ENCODE results near the gene SSBP3. TPM values are rescaled to one million over a fixed set of nuclear protein-coding genes. Genes with fewer than 3 reads are reported as not detected.

SSBP3 gene
- total RNA-seq, 2 experiments from 2014 or later = 44.4 to 49.6 TPM

- CTCF ChIA-PET = no interaction called here
- Mint-ChIP-seq H3K4me1 (ENCODE audit: low read depth) (peaks cover 33% of the 10 kb centered on the region), H3K4me3 (no peak overlapping the region), H3K27ac (no peak overlapping the region), H3K36me3 (peaks cover 24% of the 10 kb centered on the region), H3K27me3 (no peaks in the 10 kb centered on the region), H3K9me3 (no peaks in the 10 kb centered on the region)
- intact Hi-C loops (cut with micrococcal nuclease) = no loop called here
- no peak for DNase-seq
- POLR2A ChIA-PET = no interaction called here
Measured at GRCh38 chr1:54225986-54226559, 180.1 kb downstream of the SSBP3 start.

GRCh38 chr1:54225378-54225777 lies 180.8 kb downstream of the SSBP3 start:
- Mint-ChIP-seq H3K4me1 (ENCODE audit: low read depth) (peaks cover 26% of the 10 kb centered on the region), H3K27ac (no peak overlapping the region), H3K36me3 (peaks cover 24% of the 10 kb centered on the region), H3K9me3 (no peaks in the 10 kb centered on the region), H3K4me3 (no peak overlapping the region), H3K27me3 (no peaks in the 10 kb centered on the region)
- no peak for DNase-seq
- POLR2A ChIA-PET = no interaction called here
- intact Hi-C loops (cut with micrococcal nuclease) = no loop called here
- CTCF ChIA-PET = no interaction called here

- H3K4me1 Mint-ChIP-seq (ENCODE audit: low read depth) = peaks cover 16% of the 10 kb centered on the region
- POLR2A ChIA-PET = no interaction called here
- H3K27me3 Mint-ChIP-seq = no peaks in the 10 kb centered on the region
- no peak for DNase-seq
- H3K4me3 Mint-ChIP-seq = no peak overlapping the region
- intact Hi-C loops (cut with micrococcal nuclease) = no loop called here
- CTCF ChIA-PET = no interaction called here
- H3K36me3 Mint-ChIP-seq = peaks cover 27% of the 10 kb centered on the region
- H3K27ac Mint-ChIP-seq = no peak overlapping the region
- H3K9me3 Mint-ChIP-seq = no peaks in the 10 kb centered on the region
Measured at GRCh38 chr1:54224233-54224632, 182.0 kb downstream of the SSBP3 start.

GRCh38 chr1:54223441-54224202 lies 182.6 kb downstream of the SSBP3 start:
- Mint-ChIP-seq H3K4me1 (ENCODE audit: low read depth) (peaks cover 12% of the 10 kb centered on the region), H3K36me3 (peaks cover 27% of the 10 kb centered on the region)

GRCh38 chr1:54222711-54223110 lies 183.5 kb downstream of the SSBP3 start:
- ChIA-PET POLR2A (no interaction called here), CTCF (interaction anchor here (1.7 kb wide), 1 partner anchor 267 kb away, joined by 5 read pairs; no protein-coding TSS in a partner anchor)
- Mint-ChIP-seq H3K27me3 (no peaks in the 10 kb centered on the region), H3K4me1 (ENCODE audit: low read depth) (peaks cover 7% of the 10 kb centered on the region), H3K36me3 (peaks cover 27% of the 10 kb centered on the region), H3K4me3 (no peak overlapping the region), H3K9me3 (no peaks in the 10 kb centered on the region), H3K27ac (no peak overlapping the region)
- intact Hi-C loops (cut with micrococcal nuclease) = no loop called here
- no peak for DNase-seq

More at GRCh38 chr1:54223441-54224202, 182.6 kb downstream of the SSBP3 start:
- no peaks in the 10 kb centered on the region for H3K27me3 Mint-ChIP-seq
- ChIA-PET POLR2A (no interaction called here), CTCF (no interaction called here)
- no peak overlapping the region for H3K4me3 Mint-ChIP-seq
- intact Hi-C loops (cut with micrococcal nuclease) = no loop called here
- no peak overlapping the region for H3K27ac Mint-ChIP-seq
- no peak for DNase-seq
- no peaks in the 10 kb centered on the region for H3K9me3 Mint-ChIP-seq

- no peak overlapping the region for H3K4me3 Mint-ChIP-seq
- POLR2A ChIA-PET = no interaction called here
- no peak for DNase-seq
- peaks cover 2% of the 10 kb centered on the region for H3K4me1 Mint-ChIP-seq (ENCODE audit: low read depth)
- H3K27me3 Mint-ChIP-seq = no peaks in the 10 kb centered on the region
- CTCF ChIA-PET = interaction anchor here (1.7 kb wide), 1 partner anchor 268 kb away, joined by 5 read pairs; no protein-coding TSS in a partner anchor
- H3K27ac Mint-ChIP-seq = no peak overlapping the region
- peaks cover 32% of the 10 kb centered on the region for H3K36me3 Mint-ChIP-seq
- intact Hi-C loops (cut with micrococcal nuclease) = no loop called here
- H3K9me3 Mint-ChIP-seq = no peaks in the 10 kb centered on the region
Measured at GRCh38 chr1:54221867-54222484, 184.2 kb downstream of the SSBP3 start.

GRCh38 chr1:54221113-54221834 lies 184.9 kb downstream of the SSBP3 start:
- intact Hi-C loops (cut with micrococcal nuclease) = no loop called here
- ChIA-PET CTCF (interaction anchor here (1.7 kb wide), 1 partner anchor 268 kb away, joined by 5 read pairs; no protein-coding TSS in a partner anchor), POLR2A (no interaction called here)
- H3K27me3 Mint-ChIP-seq = no peaks in the 10 kb centered on the region
- peak overlapping the region; percentile 10 for H3K27ac Mint-ChIP-seq
- DNase-seq = no peak
- peaks cover 37% of the 10 kb centered on the region for H3K36me3 Mint-ChIP-seq
- no peak overlapping the region for H3K4me3 Mint-ChIP-seq
- H3K4me1 Mint-ChIP-seq (ENCODE audit: low read depth) = peaks cover 2% of the 10 kb centered on the region
- no peaks in the 10 kb centered on the region for H3K9me3 Mint-ChIP-seq

- Mint-ChIP-seq H3K27me3 (no peaks in the 10 kb centered on the region), H3K4me3 (no peak overlapping the region), H3K36me3 (peaks cover 41% of the 10 kb centered on the region), H3K27ac (peak overlapping the region; percentile 8), H3K9me3 (no peaks in the 10 kb centered on the region), H3K4me1 (ENCODE audit: low read depth) (peaks cover 2% of the 10 kb centered on the region)
- ChIA-PET CTCF (no interaction called here), POLR2A (interaction anchor here (2.2 kb wide), 1 partner anchor 10 kb away, joined by 11 read pairs; no protein-coding TSS in a partner anchor)
- no peak for DNase-seq
- intact Hi-C loops (cut with micrococcal nuclease) = no loop called here
Measured at GRCh38 chr1:54220004-54220811, 186.0 kb downstream of the SSBP3 start.

- ChIA-PET POLR2A (interaction anchor here (2.2 kb wide), 1 partner anchor 10 kb away, joined by 11 read pairs; no protein-coding TSS in a partner anchor), CTCF (no interaction called here)
- no peak for DNase-seq
- Mint-ChIP-seq H3K27me3 (no peaks in the 10 kb centered on the region), H3K4me3 (no peak overlapping the region), H3K9me3 (no peaks in the 10 kb centered on the region), H3K36me3 (peaks cover 41% of the 10 kb centered on the region), H3K27ac (no peak overlapping the region), H3K4me1 (ENCODE audit: low read depth) (peaks cover 2% of the 10 kb centered on the region)
- intact Hi-C loops (cut with micrococcal nuclease) = no loop called here
Measured at GRCh38 chr1:54219688-54220003, 186.5 kb downstream of the SSBP3 start.

- Mint-ChIP-seq H3K27ac (no peak overlapping the region), H3K36me3 (peaks cover 39% of the 10 kb centered on the region)
- POLR2A ChIA-PET = interaction anchor here (2.2 kb wide), 1 partner anchor 11 kb away, joined by 11 read pairs; no protein-coding TSS in a partner anchor
Measured at GRCh38 chr1:54218883-54219687, 187.1 kb downstream of the SSBP3 start.

GRCh38 chr1:54215523-54215922 lies 190.7 kb downstream of the SSBP3 start:
- Mint-ChIP-seq H3K4me1 (ENCODE audit: low read depth) (peaks cover 2% of the 10 kb centered on the region), H3K27me3 (no peaks in the 10 kb centered on the region), H3K4me3 (no peak overlapping the region), H3K27ac (no peak overlapping the region), H3K36me3 (peaks cover 58% of the 10 kb centered on the region), H3K9me3 (no peaks in the 10 kb centered on the region)
- no peak for DNase-seq
- CTCF ChIA-PET = no interaction called here
- intact Hi-C loops (cut with micrococcal nuclease) = no loop called here
- POLR2A ChIA-PET = no interaction called here

More at GRCh38 chr1:54218883-54219687, 187.1 kb downstream of the SSBP3 start:
- Mint-ChIP-seq H3K4me3 (no peak overlapping the region), H3K27me3 (no peaks in the 10 kb centered on the region), H3K4me1 (ENCODE audit: low read depth) (peaks cover 2% of the 10 kb centered on the region), H3K9me3 (no peaks in the 10 kb centered on the region)
- CTCF ChIA-PET = no interaction called here
- intact Hi-C loops (cut with micrococcal nuclease) = no loop called here
- no peak for DNase-seq
